GM19043 (cell line): ENCODE data around the gene NBEA.

ENCODE experiments used
- ATAC-seq: cut with Tn5 transposase; IDR thresholded peaks from one replicate; pipeline ENCODE4 v1.9.1; 2021; ENCODE audit warnings: low read depth; ENCODE audit not compliant: unreplicated experiment

The NBEA gene

DNA sequence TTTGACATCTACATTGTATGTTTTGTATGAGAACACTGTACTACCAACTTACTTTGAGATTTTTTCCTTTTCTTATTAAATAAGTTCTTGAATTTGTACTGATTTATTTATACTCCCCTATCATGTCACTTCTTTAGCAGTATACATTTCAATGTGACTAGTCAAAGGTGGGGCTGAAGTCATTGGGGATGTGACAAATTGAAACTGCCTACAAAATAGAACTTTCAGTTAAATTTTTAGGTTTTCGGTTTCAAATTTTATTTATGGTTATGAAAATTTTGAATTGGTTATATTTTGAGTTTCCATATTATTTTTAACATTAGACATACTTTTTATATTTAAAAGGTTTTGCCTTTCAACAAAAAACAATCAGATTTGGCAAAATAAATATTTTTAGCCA is 221.6 kb downstream of the NBEA start:
- ATAC-seq: peak; percentile 43

DNA sequence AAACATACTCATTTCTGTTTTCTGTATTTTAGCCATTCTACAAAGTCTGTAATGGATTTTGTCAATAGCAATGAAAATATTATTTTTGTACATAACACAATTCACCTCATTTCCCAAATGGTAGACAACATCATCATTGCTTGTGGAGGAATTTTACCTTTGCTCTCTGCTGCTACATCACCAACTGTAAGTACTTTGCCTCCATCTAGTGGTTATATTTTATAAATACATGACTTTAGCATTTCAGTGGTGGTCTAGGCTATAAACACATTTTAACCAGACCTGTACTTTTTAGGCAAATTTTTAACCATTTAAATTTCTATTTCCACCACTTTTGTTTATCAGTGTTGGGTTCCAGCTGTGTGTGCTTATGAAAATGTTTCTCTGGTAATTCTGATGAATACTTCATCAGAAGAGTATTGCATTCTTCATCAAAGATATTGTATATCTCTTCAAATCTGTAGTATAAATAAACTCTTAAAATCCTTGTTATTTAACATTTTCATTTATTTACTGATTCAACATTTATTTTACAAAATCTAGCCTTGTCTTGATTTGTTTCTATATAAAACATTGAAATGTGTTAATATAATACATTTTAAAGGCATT is 222.4 kb downstream of the NBEA start:
- ATAC-seq: peak; percentile 75

DNA sequence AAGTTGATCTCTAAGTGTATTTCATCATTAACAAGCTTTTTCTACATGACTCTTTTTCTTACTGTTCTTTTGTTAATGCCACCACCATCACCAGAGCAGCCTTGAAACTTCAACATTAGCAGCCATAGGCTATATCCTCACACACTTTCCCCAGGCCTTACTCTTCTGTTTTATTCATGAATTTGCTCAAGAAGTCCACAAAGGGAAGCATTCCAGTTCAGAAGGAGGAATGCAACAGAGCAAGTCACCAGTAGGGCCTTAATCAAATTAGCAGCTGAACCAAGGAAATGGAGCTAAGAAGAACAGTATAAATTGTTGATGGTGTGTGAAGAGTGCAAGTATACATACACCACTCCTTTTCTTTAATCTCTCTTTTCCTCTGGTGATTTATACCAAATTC is 223.1 kb downstream of the NBEA start:
- no peak for ATAC-seq

DNA sequence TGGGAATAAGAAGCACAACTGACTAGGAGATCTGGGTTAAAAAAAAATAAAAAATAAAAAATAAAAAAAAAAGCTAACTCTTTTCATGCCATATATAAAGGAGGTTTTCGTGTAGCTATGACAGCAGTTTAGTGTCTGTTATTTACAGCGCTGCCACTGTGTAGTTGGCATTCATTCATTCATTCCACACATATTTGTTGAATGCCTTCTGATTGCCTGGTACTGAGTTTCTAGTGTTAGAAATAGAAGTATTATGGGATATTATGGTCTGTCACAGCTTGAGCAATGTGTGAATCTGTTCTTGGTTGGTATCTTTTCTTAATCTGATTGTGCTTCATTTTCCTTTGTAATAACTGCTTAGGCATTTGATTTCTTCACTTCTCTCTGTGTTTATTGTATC is 237.4 kb downstream of the NBEA start:
- ATAC-seq: no peak

DNA sequence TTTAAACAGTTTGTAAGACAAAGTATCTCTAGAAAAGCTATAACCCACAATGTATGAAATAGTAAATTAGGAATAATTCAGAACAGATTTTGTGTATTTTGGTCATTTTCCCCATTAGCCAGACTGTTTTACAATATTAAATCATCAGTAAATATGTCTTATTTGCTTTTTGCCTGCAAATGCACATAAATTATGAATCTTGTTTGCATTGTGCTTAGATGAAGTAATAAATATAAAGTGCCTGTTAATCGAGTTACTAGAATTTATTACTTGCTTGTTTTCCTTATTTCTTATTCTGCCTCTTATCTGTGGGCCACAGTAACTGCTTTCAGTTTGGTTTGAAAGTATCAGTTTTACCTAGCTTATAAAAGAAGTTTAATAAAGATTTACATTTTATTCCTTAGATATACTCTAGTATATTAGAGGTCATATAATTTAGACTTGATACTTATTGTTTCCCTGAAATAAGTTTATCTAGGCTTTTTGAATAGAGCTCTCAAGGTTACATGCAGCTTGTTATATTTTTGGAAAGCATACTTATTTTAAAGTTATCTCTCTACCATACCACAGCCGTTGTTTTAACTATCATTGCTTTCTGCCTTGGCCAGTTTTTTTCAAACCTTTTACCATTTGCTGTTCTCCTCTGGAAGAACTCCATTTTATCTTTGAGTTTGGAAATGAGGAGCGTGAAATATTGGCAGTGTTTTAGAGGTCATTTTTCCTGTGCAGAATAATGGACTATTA is 238.0 kb downstream of the NBEA start:
- ATAC-seq: no peak

DNA sequence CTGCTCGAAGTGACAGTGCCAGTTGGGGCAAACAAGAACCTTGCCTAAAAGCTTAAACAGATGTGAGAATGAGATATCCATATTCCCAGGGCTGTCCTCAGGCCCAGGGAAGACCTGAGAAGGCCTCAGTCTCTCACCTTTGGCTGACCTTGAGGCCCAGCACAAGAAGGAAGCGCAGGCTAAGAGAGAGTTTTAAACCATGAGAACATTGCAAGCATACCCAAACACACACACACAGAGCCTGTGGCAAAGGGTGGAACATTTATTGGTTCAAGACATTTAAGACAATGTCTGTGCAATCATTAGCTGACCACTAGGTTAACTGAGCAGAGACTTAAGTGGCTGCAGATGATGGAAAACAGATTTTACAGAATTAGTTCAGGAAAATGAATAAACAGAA is 248.2 kb downstream of the NBEA start:
- ATAC-seq: no peak

DNA sequence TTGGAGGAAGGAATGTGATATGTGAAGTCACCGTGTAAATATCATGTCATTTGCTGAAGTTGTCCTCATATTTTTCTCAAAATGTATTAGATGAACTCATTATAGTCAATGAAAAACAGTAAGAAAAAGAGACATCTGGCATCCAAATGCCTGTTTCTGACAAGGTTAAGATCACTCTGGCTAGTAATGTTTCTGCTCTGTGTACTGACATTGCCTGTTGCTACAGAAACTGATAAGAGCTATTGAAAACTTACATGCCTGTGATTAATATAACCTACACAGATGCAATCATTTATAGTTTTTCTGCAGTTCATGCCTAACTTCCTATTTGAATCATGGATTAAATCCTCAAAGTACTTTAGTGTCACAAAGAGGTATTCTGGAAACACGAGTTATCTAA is 249.8 kb downstream of the NBEA start:
- no peak for ATAC-seq

DNA sequence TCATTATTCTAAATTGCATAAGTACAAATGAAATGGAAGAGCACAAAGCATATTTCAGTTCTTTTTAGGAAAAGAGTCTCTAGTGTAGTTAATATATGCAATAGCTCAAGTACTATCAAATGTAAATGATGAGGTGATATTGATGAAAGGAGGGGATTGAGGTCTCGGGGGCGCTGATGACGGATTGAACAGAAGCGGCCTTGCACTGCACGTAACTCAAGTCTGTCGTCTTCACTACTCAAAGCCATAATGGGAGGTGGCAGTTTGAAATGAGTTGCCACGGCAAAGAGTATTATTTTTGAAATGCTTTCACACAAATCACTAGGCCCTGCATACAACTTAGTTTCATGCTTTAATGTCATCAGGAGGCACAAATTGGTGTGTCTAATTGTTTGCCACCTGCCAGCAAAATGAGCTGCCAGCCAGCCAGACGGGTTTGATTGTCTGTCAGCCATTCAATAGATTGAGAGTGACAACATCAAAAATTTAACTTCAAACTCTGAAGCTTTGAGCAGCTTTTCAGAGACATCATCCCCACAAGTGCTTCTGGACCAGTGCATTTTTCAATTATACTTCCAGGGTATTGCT is 256.6 kb downstream of the NBEA start:
- ATAC-seq: no peak

DNA sequence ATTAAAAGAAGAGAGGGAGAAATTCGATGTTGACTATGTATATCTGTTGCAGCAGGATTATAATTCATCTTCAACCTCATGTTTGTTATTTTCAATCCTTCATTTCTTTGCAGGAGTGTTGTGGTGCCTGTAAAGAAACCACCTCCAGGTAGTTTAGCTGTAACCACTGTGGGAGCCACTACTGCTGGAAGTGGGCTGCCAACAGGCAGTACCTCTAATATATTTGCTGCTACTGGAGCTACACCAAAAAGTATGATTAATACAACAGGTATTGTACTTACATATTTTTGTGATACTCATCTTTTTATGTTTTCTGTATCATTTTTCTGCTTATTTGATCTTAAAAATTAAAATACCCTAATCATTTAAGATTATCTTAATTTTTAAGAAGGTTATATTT is 266.5 kb downstream of the NBEA start:
- no peak for ATAC-seq

DNA sequence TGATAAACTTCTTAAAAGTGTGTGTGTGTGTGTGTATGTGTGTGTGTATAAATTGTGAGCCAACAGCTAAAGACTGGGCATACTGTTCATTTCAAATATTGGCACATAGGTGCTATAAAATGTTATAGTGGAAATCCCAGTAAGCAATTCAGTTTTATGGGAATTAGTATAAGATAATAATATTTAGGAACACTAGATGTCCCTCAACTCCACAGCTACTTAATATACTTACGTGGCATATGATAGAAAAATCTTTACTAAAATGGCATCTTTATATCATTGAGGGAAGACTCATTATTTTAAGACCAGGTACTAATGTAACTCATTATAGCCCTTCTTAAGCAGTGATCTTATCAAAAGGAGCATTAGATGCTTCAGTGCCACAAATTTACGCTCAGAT is 268.2 kb downstream of the NBEA start:
- no peak for ATAC-seq

DNA sequence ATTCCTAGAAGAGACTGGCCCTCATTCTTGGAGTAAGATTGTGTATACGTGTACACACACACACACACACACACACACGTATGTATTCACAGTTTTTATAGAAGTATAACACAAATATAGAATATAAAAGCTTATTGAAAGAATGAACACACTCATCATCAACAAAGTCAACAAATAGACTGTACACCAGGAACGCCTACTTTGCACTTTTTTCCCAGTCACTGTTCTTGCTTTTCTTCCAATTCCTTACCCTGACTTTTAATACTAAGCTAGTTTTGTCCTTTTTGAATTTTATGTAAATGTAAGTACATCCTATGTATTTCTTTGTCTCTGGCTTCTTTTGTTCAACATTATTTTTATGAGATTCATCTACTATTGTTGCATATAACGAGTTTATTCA is 269.9 kb downstream of the NBEA start:
- ATAC-seq: no peak

DNA sequence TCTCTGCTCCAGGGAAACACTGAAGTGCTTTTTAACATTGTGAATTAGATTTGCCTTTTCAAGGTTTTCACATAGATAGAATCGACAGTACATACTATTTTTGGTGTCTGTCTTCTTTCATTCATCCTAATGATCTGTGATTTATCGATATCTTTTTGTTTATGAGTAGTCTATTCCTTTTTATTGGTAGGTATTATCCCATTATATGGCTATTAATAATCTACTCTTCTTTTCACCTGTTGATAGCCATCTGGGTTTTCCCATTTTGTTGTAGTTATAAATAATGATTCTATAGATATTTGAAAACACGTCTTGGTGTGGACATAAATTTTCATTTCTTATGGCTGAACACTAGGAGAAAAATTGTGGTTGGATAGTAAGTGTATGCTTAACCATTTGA is 271.8 kb downstream of the NBEA start:
- no peak for ATAC-seq

DNA sequence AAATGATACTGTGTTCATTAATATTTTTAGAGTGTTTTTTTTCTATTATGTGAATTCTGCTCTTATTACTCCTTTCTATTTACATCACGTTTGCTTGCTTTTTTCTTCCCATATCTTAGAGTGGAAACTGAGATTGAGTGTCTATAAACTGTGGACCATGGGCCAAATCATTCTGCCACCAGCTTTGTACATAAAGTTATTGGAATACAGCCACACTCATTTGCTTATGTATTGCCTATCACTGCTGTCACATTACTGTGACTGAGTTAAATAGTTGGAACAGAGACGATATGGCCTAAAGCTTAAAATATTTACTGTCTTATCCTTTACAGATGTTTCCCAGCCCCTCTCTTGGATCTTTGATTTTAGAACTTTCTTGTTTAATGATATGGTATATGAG is 274.1 kb downstream of the NBEA start:
- ATAC-seq: no peak

DNA sequence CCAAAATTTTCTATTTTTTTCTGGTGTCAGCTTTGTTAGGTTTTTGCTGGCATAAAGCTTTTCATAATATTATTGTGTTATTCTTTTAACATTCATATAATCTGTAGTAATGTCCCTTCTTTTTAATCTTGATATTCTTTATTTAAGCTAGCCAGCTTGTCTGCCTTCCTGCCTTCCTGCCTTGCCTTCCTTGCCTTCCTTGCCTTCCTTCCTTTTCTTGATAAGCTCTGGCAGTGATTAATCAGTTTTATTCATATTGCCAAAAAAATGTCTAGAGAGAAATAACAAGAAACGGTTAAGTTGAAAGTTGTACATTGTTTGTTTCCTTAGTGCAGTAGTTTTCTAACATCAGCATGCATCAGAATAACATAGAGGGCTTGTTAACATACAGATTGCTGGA is 277.0 kb downstream of the NBEA start:
- no peak for ATAC-seq

DNA sequence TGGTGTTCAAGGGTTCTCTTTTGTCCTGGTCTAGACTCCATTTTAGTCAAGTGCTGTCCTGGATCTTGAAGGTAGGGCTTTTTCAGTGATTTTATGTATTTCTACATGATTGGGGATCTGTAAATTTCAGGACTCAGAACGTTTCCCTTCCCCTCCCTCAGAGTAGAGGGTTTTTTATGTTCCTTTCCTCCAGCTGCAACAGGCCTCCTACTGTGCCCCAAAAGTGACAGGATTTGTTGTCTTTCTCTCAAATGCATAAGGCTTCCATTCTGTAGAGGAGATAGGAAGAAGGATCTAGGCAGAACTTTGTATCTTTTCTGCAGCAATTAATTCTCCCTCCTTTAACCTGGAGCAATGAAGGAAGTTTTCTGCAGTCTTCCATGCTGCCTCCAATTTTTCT is 283.1 kb downstream of the NBEA start:
- no peak for ATAC-seq

DNA sequence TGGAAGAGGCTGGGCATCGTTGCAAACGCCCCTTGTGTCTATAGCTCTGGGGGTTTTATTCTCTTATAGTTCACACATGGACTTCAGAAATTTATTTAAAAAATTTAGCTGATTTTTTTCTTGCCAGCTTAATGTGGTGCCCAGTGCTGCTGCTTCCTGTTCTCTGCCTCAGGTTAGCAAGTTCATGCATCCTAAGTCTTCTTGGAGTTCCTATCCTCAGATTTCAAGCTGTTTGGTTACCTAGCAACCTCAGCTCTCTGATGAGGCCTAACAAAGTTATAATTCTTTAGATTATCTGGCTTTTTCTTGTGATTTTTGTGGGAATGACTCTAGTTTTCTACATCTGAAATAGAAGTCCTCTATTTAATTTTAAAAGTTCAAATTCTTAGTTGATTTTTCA is 283.5 kb downstream of the NBEA start:
- ATAC-seq: no peak

DNA sequence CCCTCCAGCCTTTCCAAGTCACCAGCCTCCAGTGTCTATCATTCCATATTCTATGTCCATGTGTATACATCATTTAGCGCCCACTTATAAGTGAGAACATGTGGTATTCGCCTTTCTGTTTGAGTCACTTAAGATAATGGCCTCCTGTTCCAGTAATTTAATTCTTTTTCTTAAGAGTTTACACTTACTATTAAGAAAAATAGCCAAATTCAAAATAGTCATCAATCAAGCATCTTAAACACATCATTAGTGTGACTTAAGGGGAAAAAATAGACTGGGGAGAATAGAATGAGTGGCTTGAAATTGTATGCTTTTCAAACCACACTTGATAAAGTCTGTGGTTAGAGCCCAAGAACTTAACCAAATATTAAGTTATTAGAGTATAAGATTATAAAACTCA is 286.5 kb downstream of the NBEA start:
- no peak for ATAC-seq

DNA sequence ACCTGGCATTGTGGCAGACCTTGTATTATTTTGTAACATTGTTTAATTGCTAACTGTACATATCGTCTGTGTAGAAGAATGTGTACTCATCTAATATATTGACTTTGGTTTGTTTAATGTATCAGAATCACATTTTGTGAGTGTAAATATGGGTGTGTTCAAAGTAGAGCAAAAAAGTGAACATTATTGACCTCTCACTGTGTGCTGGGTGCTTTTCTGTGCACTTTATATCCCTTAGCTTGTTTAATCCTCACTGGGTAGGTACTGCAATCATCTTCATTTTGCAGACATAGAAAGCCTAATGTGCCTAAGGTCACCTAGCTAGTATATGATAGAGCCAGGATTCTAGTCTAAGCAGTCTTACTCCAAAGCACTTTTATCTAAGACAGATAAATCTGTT is 289.4 kb downstream of the NBEA start:
- ATAC-seq: no peak

DNA sequence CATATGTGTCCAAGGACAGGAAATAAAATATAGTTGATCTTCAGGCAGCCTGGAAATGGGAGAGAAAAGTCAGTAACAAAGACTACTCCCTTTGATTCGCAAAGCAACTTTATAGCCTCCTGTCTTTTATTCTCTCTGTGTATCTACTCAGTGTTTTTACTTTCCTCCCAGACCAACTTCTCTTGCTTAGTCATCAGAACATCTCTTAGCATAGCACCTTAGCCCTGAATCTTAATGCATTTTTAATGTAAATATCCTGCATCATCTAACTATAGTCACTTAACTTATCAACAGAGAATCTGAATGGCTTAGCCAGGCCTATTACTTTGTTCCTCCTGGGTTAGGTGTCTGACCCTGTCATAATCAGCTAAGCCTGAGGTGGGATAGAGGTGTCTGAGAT is 296.2 kb downstream of the NBEA start:
- no peak for ATAC-seq

DNA sequence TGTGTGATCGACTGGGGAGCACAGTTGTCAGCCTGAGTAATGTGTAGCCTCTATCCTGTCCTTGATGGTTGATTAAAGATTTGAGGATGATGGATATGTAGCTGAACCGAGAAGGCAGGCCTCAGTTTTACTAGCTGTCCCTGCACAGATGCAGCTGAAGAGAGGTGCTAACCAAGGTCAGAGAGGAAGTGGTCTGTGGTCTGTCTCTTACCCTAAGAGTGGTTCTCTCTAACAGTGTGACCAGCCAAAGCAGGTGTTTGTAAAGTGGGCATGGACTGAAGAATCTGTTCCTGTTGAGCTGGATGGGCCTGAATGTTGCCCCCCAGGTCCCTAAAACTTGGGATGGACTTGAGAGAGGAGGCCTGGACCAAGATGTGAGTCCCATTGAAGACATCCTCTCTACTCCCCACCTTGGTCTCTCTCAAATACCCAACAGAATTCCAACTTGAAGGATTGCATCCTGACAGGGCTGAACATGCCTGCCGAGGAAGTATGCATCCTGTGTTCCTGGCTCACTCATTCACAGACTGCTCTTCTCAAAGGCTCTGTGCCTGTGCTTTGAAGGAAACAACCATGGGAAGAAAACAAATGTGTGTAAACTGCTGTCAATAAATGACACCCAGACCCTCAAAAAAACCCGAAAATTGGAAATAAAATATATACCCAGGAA is 310.6 kb downstream of the NBEA start:
- ATAC-seq: peak; percentile 83

DNA sequence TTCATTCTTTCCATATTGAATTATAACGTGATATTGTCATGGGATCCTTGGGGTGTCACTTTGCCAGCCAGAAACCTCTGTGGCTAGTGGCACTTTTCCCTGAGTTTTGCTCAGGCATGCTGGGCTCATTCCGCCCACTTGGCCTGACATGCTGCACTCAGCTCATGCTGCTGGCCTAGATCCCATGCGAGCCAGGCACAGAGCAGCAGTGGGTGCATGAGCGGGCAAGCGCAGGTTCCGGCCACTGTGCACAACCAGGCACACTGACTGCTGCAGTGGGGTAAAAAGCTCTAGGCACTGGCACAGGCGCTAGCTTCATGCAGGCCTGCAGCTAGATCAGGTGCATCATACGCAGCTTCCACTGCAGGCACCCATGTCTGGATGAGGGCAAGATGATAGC is 313.2 kb downstream of the NBEA start:
- no peak for ATAC-seq
